Measurements from ENCODE around the gene PCP4L1. TPM values are rescaled to one million over a fixed set of nuclear protein-coding genes. Genes with fewer than 3 reads are reported as not detected.

The PCP4L1 gene
- total RNA-seq, 1 donor from 2014 or later = 0.17 TPM

GRCh38 chr1:161260376-161261260, 2.1 kb downstream of the PCP4L1 start:
- no peak for DNase-seq
- ATAC-seq = no peak
- intact Hi-C loops (cut with micrococcal nuclease) = no loop called here

- intact Hi-C loops (cut with micrococcal nuclease) = no loop called here
- ATAC-seq (no peak), DNase-seq (no peak)
These were observed 3.0 kb downstream of the PCP4L1 start for GRCh38 chr1:161261261-161262235.

GRCh38 chr1:161265305-161265704, 6.8 kb downstream of the PCP4L1 start:
- intact Hi-C loops (cut with micrococcal nuclease) = no loop called here

GRCh38 chr1:161266202-161266601, 7.7 kb downstream of the PCP4L1 start:
- DNase-seq (no peak), ATAC-seq (no peak)
- intact Hi-C loops (cut with micrococcal nuclease) = no loop called here

More at GRCh38 chr1:161265305-161265704, 6.8 kb downstream of the PCP4L1 start:
- DNase-seq (no peak), ATAC-seq (no peak)

GRCh38 chr1:161266836-161267235, 8.3 kb downstream of the PCP4L1 start:
- no peak for ATAC-seq
- DNase-seq = no peak
- intact Hi-C loops (cut with micrococcal nuclease) = no loop called here

- intact Hi-C loops (cut with micrococcal nuclease) = no loop called here
- ATAC-seq (peak; percentile 31), DNase-seq (no peak)
These were observed 8.8 kb downstream of the PCP4L1 start for GRCh38 chr1:161267321-161267720.

- no peak for ATAC-seq
- intact Hi-C loops (cut with micrococcal nuclease) = no loop called here
- no peak for DNase-seq
These were observed 14.9 kb downstream of the PCP4L1 start for GRCh38 chr1:161273402-161273801.

- intact Hi-C loops (cut with micrococcal nuclease) = no loop called here
- DNase-seq = no peak
- ATAC-seq = no peak
These were observed 16.3 kb downstream of the PCP4L1 start for GRCh38 chr1:161274874-161275273.

GRCh38 chr1:161282991-161283390, 24.4 kb downstream of the PCP4L1 start:
- DNase-seq = no peak
- intact Hi-C loops (cut with micrococcal nuclease) = no loop called here
- no peak for ATAC-seq

GRCh38 chr1:161285113-161285512, 26.6 kb downstream of the PCP4L1 start:
- ATAC-seq (no peak), DNase-seq (no peak)
- intact Hi-C loops (cut with micrococcal nuclease) = no loop called here

GRCh38 chr1:161285521-161285920, 27.0 kb downstream of the PCP4L1 start:
- ATAC-seq = no peak
- intact Hi-C loops (cut with micrococcal nuclease) = no loop called here
- no peak for DNase-seq

- DNase-seq (no peak), ATAC-seq (no peak)
- intact Hi-C loops (cut with micrococcal nuclease) = no loop called here
These were observed 29.0 kb downstream of the PCP4L1 start for GRCh38 chr1:161287482-161288054.

GRCh38 chr1:161290779-161291178, 32.2 kb downstream of the PCP4L1 start:
- DNase-seq = no peak
- intact Hi-C loops (cut with micrococcal nuclease) = no loop called here
- no peak for ATAC-seq

GRCh38 chr1:161297415-161297814, 38.9 kb downstream of the PCP4L1 start:
- ATAC-seq = no peak
- intact Hi-C loops (cut with micrococcal nuclease) = no loop called here
- no peak for DNase-seq

- ATAC-seq = no peak
- intact Hi-C loops (cut with micrococcal nuclease) = no loop called here
- no peak for DNase-seq
These were observed 39.6 kb downstream of the PCP4L1 start for GRCh38 chr1:161298116-161298515.

GRCh38 chr1:161299347-161299746, 40.8 kb downstream of the PCP4L1 start:
- no peak for DNase-seq
- intact Hi-C loops (cut with micrococcal nuclease) = no loop called here
- no peak for ATAC-seq

GRCh38 chr1:161300478-161300877, 41.9 kb downstream of the PCP4L1 start:
- intact Hi-C loops (cut with micrococcal nuclease) = loop anchor here (10.0 kb wide), 1 partner anchor 76 kb away; the partner anchor contains the start of genes APOA2 and TOMM40L
- no peak for DNase-seq
- ATAC-seq = no peak

- ATAC-seq = no peak
- intact Hi-C loops (cut with micrococcal nuclease) = loop anchor here (10.0 kb wide), 1 partner anchor 80 kb away; the partner anchor contains the start of genes APOA2 and TOMM40L
- no peak for DNase-seq
These were observed 46.7 kb downstream of the PCP4L1 start for GRCh38 chr1:161304927-161305866.

Data from left ventricle myocardium superior (tissue), 1 donor.